GM18519 (cell line): ENCODE data around the gene UTS2B.

ENCODE experiments used
- ATAC-seq: cut with Tn5 transposase; IDR thresholded peaks from one replicate; pipeline ENCODE4 v1.9.1; 2021; ENCODE audit warnings: mild to moderate bottlenecking, moderate library complexity; ENCODE audit not compliant: unreplicated experiment, low FRiP score

The UTS2B gene

DNA sequence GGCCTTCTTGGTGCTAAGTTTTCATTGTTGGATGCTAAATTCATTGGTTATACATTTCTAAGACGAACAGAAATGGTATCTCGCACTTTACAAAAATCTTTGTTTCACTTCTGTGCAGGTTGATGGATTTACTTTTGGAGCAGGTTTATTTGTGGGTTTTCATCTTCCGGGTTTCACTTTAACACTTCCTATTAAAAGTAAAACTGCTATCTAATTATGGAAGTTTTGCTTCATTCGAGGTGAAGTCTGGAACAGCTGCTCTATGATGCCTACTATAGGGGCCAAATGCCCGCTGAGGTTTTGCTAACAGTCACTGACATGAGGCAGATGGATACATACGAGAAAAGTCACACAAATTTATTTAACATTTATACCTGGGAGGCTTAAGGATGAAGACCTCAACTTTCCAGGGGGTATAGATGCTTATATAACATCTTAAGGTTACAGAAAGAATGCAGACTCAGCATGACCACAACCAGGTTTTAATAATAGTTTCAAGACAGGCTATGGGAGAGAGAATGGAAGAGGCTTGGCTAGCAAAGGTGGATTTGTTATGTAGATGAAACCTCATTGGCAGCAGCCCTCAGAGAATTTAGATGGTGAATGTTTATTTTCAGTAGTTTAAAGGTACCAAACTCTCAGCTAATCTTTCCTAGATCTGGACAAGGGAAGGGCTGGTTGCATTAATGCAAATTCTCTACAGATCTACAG lies 77.1 kb downstream of the UTS2B start:
- ATAC-seq: peak; percentile 36

DNA sequence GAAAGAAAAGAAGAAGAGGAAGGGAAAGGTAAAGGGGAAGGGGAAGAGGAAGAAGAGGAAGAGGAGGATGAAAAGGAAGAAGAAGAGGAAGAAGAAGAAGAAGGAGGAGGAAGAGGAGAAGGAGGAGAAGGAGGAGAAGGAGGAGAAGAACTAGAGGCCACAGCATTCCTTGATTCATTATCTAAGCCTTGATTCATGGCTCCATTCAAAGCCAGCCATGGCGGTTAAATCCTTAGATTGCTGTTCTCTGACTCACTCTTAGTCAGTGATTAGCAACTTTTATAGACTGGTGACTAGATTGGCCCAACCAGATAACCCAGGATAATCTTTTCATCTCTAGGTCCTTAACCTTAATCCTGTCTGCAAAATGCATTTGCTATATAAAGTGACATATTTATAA lies 83.7 kb downstream of the UTS2B start:
- no peak for ATAC-seq

DNA sequence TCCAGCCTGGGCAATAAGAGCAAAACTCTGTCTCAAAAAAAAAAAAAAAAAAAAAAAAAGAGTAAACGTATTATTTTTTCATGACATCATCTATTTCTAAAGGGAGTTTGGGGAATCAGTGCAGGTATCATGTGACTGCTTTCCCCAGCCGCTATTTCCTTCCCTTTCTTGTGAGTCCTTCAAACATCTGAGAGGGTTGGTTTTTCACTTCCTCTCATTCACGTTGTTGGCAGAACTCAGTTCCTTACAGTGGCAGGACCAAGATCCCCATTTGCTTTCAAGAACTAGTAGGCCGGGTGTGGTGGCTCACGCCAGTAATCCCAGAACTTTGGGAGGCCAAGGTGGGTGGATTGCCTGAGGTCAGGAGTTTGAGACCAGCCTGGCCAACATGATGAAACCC lies 84.3 kb downstream of the UTS2B start:
- peak; percentile 74 for ATAC-seq

DNA sequence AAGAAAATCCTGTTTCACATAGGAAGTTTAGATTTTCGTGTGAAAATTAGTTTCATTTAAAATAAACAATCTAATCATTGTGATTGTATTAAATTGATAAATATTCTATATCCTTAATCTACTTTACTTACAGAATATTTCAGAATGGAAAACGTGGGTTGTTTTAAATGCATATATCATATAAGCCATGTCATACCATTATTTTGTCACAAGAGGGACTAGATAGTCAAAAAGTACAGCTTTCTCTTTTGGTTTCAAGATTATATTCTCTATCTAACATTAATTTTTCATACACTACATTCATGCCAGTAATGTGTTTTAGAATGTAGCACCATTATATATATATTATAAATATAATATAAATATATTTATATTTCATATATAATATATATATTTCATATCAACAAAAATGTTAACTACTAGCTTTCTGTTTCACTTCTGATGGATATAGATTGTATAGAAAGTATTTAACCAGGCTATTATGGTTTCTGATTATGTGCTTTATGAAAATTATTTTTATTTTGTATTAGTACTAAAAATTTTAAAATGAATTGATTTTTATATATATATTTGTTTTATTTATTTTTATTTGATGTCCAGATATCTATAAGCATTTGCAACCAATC lies 86.0 kb downstream of the UTS2B start:
- peak; percentile 39 for ATAC-seq

DNA sequence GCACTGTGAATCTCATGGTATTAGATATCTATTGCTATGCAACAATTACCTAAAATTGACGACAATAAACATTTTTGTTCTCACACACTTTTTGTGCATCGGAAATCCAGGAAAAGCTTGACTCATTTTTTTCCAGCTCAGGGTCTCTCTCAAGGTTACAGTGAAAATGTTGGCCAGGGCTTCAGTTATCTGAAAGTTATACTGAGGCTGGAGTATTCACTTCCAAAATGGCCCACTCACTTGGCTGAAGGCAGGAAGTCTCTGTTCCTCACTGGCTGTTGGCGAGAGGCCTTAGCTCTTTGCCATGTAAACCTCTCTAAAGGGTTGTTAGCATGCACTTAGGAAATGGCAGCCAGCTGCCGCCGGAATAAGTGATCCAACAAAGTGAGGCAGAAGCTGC lies 89.8 kb downstream of the UTS2B start:
- no peak for ATAC-seq

DNA sequence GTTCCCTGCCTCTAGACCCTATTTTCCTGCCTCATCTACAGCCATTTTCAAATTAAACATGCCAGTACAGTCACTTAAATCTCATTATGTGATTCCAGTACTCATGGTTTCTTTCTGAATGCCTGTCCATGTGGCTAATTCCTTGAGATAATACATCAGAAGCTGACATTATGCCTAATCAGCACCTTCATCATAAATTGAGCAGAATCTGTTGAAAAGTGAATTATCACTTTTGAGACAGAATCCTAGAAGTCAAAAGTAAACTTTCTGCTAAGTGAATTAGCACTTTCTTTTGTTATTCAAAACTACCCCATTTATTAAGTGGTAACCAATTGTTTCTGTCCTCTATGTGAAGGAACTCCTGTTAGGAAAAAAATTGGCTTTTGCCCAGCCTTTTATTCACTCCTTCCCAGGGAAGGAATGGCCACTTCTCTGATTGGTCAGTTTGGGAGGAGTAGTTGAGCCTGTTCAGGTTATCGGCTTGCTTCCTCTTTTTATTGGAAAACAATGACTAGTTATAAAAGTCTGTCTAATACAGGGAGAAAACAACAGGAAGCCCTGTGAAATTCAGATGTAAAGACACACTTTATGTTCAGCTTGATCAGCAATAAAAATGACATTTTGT lies 90.8 kb downstream of the UTS2B start:
- ATAC-seq: no peak

DNA sequence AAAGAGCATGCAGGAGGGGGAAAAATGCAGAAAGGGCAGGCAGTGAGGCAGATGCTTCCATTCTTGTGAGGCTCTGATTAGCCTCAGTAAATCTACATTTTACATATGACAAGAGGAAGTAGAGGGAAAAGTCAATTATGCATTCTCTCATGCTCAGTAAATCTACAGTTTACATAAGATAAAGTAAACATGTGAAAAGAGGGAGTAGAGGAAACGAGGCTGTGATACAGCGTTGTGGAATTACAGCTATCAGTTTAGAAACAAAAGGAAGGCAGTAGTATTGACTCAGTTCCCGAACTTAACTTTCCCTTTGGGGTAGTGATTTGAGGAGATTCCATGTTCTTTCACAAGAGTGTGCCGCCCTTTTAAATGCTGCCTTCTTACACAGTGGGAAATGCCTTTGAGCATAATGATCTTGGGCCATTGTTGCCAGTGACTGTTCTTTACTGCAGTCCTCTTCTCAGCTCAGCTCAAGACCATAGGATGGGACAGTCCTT lies 92.0 kb downstream of the UTS2B start:
- ATAC-seq: no peak

DNA sequence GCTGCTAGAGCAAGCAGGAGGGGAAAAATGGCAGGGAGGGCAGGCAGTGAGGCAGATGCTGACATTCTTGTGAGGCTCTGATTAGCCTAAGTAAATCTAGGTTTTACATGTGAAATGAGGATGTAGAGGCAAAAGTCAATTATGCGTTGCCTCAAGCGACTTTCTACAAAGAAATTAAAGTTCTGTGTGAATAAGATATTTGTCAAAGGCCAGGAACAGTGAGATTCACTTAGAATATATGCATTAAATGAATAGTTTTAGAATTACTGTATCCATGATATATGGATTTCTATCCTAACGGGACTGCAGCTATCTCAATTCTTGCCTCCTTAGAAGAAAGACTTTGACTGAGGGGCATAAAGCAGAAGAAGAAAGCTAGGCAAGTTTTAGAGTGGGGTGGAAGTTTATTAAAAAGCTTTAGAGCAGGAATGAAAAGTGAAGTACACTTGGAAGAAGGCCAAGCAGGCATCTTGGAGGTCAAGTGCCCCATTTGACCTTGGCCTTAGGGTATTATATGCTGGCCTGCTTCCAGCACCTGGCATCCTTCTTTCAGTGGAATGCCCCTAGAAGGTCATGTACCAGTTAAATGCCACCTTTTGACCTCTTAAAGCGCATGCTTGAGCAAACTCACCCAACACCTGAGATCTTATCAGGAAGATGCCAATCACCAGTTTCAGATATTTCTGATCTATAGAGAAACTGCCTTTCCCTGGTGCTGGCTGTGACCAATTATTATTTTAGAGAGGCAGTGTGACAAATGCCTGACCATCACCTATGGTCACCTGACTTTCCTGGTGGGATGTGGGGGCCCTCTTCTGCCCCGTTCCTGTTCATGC lies 93.1 kb downstream of the UTS2B start:
- ATAC-seq: no peak

DNA sequence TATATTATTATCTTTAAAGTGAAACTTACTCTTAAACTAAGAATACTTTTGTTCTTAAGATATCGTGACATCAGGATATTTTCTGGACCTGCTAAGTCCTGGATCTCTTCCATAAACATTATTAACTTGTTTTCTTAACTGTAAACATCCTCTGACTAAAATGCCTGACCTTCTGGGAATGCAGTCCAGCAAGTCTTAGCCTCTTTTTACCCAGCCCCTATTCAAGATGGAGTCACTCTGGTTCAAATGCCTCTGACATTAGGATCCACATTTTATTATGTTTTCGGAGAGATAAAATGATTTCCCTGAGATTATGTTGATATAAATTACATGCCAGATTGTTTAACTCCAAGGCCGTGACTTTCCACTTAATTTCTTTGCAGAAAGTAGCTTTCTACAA lies 93.7 kb downstream of the UTS2B start:
- ATAC-seq: no peak

DNA sequence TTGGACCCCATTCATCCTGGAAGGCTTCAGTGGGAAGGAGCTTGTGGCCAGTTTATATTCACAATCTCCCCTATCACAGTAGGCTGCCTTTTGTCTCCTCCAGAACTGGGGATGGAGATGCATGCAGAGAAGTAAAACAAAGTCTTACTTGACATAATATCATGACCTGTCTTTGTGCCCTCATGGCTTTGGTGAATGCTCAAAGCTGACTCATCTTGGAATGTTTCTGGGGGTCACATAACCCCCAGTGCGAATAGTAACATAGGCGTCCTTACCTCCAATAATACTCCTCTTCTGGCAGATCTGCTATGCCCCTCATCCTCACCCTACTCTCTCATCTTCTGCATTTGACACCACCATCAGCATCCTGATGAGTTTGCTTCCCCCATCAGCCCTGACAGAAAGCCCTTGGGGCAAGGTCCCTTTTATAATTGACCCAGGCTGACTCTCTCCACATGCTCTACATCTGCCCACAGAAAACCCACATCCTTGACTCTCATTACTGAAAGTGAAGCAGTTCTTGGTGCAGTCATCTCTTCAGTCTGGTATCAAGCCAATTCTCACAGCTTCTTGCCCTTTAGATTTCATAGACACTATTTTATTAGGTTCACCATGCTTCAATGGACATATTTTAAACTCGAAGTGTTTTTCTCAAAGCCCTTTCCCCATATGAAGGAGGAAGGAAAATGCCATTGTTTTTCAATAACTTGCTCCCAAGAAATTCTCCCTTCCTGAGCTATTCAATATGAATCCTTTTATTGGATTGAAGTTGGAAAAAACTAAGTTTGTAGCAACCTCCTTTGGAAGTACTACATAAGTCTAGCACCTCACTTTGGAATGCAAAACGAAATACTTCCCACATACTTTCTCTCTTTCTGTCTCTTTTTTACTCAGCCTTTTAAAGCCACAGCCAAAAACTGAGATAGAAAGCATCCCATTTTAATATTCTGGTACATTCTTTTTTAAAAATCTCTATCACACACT lies 94.7 kb downstream of the UTS2B start:
- peak; percentile 99 for ATAC-seq

DNA sequence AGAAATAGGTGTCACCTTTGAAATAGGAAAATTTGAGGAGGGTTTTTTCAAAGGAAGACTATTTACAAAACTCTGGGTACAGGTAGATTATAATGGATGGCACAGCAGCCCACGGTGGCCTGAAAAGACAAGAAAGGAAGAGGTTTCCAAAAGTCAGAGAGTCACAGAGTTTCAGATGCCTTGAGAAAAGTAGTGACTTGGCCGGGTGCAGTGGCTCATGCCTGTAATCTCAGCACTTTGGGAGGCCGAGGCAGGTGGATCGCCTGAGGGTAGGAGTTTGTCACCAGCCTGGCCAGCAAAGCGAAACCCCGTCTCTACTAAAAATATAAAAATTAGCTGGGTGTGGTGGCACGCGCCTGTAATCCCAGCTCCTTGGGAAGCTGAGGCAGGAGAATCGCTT lies 96.1 kb downstream of the UTS2B start:
- ATAC-seq: no peak

DNA sequence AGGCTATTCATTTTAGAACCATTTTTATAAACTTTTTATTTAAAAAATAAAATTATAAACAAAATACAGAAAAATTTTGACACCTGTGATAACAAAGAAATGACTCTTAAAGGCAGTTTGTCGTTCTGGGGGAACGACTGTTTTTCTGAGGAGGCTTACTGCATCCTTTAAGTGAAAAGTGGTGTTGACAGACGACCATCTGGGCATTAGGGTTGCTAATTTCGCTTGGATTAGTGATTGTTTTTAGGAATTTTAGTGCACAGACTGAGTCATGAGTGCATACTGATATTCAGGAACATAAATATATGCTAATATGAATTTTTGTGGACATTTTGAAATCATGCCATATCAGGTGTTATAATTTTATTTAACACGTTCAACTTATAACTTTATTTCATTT lies 102.8 kb downstream of the UTS2B start:
- no peak for ATAC-seq

DNA sequence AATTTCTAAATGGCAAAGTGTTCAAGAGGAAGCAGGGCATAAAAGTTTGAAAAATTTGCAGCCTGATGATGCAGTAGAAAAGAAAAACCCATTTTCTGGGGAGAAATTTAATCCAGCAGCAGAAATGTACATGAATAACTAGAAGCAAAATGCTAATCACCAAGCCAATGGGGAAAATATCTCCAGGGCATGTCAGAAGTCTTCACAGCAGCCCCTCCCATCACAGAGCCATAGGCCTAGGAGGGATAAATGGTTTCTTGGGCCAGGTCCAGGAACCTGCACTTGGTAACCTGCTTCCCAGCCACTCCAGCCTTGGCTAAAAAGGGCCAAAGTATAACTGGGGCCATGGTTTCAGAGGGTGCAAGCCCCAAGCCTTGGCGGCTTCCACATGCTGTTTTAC lies 108.7 kb downstream of the UTS2B start:
- ATAC-seq: no peak

DNA sequence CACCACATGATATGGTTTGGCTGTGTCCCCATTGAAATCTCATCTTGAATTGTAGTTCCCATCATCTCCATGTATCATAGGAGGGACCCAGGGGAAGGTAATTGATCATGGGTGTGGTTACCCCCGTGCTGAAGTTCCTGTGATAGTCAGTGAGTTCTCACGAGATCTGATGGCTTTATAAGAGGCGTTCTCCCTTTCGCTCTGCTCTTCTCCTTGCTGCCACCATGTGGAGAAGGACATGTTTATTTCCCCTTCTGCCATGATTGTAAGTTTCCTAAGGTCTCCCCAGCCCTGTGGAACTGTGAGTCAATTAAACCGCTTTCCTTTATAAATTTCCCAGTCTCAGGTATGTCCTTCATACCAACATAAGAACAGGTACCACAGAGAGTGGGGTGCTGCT lies 109.4 kb downstream of the UTS2B start:
- no peak for ATAC-seq

DNA sequence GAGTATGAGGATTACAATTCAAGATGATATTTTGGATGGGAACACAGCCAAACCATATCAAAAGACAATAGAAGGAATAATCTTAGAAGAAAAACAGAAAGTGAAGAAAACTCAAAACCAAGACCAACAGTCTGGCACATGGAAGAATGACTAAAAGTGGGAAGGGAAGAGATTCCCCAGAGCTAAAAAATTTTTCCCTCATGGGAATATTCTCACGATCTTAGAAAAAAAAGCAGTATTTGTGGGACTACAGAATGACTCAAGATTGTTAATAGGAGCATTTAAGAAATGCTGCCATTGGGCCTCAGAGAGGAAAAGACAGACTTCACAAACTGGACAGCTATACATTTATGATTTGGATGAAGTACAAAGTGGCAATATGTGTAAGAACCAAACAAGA lies 113.0 kb downstream of the UTS2B start:
- no peak for ATAC-seq
